IPS DF 4.7 (cell line): ENCODE data around the gene PCSK5.
"Not testable (repeated sequence)": the region's sequence is repeated elsewhere in the genome, so short reads cannot be mapped to it uniquely, and the experiment has no call there.

Experiments
- DNase-seq: peaks from one replicate; pipeline ENCODE4 v3.0.0-alpha.2; 2013; ENCODE audit warnings: low spot score; ENCODE audit errors: extremely low read depth

The PCSK5 gene

DNA sequence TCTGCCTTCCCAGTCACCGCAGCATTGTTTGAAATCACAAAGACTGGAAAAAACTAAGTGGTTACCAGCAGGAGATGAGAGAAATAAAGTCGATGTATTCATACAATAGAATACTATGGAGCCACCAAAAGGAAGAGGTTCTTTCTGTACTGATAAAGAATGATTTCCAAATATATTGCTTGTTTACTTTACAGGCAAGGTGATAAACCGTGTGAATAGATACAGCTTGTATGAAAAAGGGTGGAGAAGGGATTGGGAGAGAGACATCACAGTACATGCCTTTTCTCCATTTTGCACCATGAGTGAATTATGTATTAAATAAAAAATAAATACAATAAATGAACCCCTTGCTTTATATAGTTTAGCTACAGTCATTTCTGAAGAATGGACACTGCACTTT lies 412.1 kb downstream of the PCSK5 start:
- no peak for DNase-seq

DNA sequence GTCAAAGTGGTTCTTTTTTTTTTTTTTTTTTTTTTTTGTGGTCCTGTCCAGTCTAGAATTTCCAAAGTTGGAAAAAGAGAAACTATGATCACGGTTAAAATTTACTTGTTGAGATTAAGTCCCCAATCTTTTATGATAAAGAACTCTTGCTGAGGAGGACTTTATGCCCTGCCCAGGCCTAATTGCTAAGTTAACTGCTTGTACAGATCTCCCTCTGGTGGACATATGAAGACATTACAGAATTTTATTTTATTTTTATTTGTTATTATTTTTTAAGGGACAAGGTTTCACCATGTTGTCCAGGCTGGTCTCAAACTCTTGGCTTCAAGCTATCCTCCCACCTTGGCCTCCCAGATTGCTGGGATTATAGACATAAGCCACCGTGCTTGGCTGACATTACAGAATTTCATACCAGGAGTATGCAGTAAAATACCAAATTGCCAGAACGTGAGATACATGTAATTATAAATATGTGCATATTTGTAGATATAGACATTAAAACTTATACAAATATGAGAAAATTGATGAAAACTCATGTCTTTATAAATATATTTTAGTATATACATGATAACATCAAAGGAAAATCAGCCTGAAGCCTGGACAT lies 412.6 kb downstream of the PCSK5 start:
- DNase-seq = no peak

DNA sequence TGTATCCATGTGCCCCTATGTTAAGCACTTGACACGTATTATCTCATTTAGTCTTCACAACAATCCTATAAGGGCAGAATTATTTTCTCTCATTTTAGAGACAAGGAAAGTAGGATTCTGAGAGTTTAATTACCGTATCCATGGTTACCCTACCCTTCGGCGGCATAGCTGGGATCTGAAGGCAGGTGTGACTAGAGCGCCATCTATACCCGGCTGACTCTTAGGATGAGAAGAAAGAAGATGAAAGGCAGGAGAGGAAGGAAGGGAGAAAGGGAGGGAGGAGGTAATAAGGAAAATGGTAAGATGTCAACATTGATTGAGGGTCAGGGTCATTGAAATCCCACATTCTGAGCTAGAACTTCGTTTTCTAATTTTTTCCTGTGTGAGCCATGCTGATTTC lies 416.6 kb downstream of the PCSK5 start:
- DNase-seq = not testable (repeated sequence)

DNA sequence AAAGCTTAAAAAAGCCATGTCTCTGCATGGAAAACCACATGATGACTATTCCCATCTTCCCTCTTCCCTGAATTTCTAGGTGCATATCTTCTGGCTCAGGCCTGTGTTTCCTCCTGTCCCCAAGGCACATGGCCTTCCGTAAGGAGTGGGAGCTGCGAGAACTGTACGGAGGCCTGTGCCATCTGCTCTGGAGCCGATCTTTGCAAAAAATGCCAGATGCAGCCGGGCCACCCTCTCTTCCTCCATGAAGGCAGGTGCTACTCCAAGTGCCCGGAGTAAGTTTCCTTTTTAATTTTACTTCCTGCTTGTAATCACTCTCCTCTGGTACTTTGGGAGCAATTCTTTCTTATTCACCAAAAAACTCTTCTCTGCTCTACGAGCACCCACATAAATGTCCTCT lies 420.1 kb downstream of the PCSK5 start:
- no peak for DNase-seq

DNA sequence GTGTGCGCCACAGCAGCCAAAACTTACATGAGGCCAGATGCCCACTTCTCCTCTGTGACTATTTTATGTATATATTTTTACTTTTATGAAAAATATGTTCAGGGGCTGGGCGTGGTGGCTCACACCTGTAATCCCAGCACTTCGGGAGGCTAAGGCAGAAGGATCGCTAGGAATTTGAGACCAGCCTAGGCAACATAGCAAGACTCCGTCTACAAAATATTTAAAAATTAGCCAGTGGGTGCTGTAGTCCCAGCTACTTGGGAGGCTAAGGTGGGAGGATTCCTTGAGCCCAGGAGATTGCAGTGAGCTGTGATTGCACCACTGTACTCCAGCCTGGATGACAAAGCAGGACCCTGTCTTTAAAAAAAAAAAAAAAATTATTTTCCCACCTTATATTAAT lies 420.5 kb downstream of the PCSK5 start:
- DNase-seq = no peak

DNA sequence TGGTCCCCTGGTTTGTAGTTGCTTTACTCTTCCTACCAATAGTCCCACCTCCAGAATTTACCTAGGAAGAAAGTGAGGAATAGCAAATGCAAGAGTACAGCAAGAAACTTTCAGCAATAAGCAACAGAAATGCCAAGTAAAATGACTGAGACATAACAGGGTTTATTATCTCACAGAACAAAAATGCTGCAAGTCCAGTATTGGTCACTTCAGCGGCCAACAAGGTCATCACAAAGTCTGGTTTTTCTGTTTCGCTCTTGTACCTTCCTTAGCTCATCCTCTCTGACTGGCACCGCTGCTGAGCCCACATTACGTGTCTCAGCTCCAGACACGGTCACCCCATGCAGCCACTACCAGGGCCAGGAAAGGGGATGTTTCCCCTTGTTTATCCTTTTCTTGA lies 421.1 kb downstream of the PCSK5 start:
- DNase-seq = no peak

DNA sequence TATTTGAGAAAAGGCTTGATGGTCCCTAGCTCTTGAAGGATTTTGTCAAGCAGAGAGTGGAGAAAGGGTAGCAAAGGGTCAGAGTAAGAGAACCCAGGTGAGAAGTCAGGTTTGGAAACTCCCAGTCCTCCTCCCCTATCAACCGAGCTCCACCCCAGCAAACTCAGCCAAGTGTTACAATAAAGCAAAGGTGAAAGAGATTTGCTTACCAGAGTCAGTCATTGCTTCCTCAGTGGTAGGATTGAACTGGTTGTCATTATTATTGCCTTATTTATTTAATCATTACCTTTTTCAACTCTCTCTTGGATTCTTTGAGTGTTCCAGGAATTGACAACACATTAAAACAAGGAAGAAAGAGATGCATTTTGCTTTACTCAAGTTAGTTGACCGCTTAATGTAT lies 423.3 kb downstream of the PCSK5 start:
- DNase-seq = no peak

DNA sequence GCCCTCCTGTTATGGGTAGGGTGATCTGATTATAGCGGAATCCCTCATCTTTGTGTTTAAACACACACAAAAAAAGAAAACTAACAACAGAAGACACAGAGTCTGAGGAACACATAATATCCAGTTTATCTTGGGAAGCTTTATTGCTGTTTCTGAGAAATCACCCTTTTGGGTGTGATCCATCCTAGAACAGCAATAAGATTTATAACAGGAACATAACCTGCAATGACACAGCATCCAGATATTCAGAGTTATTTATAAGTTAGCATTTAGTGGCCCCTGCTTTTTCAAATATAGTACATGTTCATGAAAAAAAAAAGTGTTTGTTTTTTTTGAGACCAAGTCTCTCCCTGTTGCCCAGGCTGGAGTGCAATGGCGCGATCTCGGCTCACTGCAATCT lies 423.8 kb downstream of the PCSK5 start:
- no peak for DNase-seq

DNA sequence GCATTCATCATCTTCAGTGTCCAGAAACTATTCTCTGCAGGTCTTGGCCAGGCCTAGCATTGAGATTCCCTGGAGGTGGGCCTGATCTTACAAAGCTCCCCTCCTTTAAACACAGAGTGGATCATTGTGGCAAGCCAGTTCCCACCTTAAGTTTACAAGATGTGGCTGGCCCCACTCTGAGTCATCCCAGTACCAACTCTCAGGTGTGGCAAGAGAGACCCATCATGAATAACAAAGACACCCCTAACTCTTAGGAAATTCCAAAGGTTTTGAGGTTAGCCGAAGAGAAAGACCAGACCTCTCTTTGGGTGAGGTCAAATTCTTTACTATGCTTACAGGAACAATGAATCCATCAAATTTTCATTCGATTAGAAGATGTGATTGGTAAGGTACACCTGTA lies 425.6 kb downstream of the PCSK5 start:
- no peak for DNase-seq

DNA sequence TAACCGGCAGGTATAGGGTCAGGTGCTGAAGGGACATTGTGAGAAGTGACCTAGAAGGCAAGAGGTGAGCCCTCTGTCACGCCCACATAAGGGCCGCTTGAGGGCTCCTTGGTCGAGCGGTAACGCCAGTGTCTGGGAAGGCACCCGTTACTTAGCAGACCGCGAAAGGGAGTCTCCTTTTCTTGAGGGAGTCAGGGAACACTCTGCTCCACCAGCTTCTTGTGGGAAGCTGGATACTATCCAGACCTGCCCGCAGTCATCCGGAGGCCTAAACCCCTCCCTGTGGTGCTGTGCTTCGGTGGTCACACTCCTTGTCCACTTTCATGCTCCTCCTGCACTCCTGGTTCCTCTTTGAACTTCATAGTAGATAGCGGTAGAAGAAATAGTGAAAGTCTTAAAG lies 429.0 kb downstream of the PCSK5 start:
- DNase-seq = not testable (repeated sequence)

DNA sequence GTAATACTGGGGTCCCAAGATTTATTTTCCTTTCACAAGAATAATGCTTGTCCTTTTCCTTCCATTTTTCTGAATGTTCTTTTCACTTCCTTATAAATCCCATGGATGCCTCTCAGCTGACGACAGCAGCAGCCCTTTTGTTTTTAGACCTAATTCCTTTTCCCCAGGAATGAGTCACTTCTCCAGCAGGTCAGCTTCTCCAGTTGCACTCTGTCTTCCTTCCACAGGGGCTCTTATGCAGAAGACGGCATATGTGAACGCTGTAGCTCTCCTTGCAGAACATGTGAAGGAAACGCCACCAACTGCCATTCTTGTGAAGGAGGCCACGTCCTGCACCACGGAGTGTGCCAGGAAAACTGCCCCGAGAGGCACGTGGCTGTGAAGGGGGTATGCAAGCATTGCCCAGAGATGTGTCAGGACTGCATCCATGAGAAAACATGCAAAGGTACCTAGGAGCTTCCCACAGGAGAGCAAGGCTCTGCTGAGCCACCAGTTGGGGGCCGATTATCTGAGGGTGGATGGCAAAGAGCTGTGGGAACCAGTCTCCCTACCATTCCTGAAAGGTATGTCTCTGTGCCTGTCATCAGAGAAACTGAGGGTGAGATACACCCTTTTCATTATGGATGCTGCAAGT lies 430.8 kb downstream of the PCSK5 start:
- DNase-seq = no peak

DNA sequence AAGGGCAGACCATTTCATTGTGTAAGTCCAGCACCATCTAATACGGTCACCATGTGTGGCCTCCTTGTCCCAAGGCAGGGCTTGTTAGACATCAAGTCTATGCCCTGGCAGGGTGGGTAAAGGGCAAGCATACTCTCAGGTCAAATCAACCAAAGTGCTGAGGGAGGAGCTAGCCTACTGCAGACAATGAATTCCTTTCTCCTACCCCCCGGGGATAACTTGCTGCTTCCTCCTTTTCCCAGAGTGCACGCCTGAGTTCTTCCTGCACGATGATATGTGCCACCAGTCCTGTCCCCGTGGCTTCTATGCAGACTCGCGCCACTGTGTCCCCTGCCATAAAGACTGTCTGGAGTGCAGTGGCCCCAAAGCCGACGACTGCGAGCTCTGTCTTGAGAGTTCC lies 432.3 kb downstream of the PCSK5 start:
- no peak for DNase-seq

DNA sequence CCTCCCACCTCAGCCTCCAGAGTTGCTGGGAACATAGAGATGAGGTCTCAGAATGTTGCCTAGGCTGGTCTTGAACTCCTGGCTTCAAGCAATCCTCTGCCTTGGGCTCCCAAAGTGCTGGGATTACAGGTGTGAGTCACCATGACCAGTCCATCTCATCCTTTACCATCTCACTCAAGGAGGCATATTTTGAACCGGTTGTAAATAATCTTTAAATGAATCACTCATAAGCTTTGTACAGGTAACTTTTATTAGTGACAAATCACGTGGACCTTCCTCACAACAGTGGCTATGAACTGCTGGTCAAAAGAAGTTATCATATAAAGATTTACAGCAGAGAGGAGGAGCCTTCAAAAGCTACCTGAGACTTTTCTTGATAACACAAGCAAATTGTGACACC lies 433.0 kb downstream of the PCSK5 start:
- DNase-seq = no peak

DNA sequence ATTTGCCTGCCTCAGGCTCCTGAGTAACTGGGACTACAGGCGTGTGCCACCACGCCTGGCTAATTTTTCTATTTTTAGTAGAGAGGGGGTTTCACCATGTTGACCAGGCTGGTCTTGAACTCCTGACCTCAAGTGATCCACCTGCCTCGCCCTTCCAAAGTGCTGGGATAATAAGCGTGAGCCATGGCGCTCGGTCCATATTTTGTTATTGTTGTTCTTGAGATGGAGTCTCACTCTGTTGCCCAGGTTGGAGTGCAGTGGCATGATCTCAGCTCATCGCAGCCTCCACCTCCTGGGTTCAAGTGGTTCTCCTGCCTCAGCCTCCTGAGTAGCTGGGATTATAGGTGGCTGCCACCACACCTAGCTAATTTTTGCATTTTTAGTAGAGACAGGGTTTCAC lies 433.6 kb downstream of the PCSK5 start:
- DNase-seq = not testable (repeated sequence)

DNA sequence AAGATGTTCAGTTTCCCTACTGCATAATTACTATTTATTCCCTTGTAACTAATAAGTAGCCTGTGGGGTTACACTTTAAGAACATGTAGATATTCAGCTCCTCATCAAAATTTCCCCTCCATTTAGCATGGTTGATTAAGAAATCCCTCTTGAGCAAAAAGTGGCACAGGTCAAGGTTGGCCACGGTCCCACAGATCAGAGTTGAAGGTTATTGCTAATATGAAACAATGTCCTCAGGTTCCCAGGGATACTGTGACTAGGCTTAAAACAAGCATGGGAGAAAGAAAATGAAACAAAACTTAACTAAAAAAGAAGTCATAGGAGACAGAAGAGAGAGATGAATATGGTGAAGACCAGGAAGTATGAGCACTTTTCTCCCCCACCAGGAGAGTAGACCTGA lies 439.6 kb downstream of the PCSK5 start:
- DNase-seq = no peak

DNA sequence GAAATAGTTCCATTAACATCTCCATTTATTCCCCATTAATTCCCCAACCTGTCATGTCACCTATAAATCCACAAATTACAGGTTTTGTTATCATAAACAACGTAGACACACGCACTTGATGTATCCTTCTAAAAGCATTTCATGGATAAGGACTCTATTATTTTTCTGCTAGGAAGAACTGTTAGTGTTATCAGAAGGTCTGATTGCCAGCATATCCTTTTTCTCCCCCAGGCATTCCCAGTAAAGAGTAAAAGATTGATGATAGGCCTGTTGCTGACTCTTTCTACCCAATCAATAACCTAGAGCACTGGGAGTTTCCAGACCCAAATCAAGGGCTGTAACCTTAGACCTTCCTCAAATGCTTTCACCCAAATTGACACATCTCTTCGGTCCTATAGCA lies 442.9 kb downstream of the PCSK5 start:
- DNase-seq = no peak

DNA sequence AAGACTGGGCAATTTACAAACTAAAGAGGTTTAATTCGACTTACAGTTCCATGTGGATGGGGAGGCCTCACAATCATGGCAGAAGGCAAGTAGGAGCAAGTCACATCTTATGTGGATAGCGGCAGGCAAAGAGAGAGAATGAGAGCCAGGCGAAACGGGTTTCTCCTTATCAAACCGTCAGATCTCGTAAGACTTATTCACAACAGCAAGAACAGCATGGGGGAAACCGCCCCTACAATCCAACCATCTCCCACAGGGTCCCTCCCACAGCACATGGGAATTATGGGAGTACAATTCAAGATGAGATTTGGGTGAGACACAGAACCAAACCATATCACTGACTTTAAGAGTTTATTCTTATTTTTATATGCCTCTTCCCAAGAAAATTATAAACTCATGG lies 443.5 kb downstream of the PCSK5 start:
- DNase-seq = no peak

DNA sequence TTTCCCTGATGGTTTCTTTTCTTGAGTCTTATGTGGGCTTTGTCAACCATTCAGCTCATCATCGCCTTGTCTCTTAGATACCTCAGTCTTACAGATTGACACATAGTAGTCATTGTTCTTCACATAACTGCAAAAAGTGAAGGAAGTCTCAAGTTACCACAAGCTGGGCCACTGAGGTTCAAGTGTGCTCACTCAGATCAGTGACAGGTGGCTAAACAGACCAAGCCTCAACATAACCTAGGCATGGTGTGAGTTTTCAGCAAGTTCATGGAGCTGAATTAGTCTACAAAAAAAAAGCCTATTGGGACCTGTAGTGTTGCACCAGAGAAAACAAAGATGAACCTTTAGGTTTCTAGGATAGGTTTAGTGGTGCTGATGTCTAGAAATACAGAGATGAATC lies 445.6 kb downstream of the PCSK5 start:
- DNase-seq = no peak

DNA sequence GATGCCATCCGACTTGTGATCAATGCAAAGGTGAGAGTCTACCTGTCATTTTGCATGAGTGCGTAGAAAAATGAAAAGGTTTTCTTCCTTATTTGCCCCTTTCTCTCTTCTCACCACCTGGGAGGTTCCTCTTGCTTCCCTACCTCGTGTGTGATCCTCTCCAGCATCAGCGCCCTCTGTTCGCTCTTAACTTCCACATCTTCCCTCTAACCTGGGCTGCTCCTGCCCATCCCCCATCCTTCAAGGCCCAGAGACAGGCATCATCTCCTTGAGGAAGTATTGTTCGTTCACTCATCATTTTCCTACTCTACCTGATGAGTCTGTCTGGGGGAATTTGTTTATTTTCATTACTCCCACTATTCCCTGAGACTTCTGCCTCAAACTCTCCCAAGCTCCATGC lies 447.9 kb downstream of the PCSK5 start:
- DNase-seq = no peak

DNA sequence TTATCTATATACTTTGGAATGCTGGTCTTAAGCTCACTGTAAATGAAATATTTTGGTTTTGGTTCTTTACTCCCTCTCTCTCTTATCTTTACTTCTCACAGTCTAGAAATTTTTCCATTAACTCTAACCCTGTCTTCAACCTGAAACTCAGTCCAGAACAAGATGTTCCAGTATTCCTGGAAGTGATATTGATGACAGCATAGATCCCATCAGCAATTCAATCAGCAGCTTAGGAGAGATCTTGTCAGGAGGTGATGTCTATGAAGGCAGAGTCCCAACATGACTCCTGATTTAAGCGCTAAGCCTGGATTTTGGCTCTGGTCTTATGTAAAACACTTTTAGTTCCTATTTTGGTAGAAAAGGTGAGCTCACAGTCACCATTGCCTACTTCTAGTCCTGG lies 451.1 kb downstream of the PCSK5 start:
- no peak for DNase-seq

DNA sequence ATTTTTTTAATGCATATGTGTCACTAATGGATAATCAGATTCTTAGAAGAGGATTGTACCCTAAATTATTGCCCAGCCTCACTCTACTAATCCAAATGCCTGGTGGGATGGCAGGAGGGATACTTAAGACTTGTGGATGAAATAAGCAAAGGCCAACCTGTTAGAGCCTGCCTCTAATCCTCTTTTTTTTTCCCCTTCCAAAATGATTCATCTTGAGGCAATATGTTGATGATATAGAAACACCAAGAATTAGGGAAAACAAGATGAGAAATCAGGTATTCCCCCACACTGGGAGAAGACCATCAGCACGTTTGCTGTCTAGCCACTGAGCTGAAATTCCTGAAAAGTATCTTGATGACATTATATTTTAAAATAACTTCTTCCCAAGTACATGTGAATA lies 451.7 kb downstream of the PCSK5 start:
- DNase-seq = no peak

DNA sequence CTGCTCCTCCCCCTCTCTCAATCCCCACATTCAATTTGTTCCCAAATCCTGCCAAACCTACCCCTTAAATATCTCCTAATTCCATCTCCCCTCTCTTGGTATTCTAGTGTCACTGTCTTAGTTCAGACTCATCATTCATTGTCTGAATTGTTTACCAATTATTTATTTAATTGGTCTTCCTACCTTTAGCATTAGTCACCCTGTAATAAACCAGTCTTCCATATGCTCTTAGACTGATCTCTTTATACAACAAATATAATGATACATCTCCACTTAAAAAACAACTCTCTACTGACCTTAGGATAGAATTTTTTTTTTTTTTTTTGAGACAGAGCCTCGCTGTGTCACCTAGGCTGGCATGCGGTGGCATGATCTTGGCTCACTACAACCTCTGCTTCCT lies 452.4 kb downstream of the PCSK5 start:
- DNase-seq = no peak

DNA sequence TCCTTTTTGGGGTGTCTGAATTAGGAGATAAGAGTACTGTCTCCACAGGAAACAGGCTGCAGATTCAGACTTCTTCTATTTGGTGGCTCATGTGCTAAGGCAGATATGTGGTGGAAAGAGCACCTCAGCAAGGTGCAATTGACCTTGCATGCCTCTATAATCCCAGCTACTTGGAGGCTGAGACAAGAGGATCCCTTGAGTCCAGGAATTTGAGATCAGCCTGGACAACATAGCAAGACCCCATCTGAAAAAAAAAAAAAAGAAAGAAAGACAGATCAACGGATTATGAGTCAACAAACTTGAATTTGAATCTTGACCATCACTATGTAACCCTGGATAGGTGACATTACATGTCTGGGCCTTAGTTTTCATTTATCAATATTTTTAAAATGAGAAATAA lies 459.4 kb downstream of the PCSK5 start:
- DNase-seq = no peak

DNA sequence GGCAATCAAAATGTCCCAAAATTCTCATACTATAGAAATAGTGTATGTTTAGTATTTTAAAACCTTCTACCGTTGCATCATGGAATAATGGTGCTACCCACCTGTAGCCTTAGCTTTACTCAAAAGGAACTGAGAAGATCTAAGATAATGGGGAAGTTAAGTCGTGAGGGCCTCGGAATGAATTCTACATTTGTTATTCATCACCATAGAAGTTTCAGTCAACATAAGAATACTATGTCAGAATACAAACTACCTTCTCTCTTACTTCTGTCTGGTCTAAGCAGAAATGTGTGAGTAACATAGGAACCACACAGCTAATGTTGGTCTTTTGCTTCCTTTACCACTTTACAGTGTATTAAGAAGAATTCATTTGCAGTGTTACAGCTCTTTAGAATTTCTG lies 460.5 kb downstream of the PCSK5 start:
- DNase-seq = no peak
